Thyroid gland (tissue), 4 donors: ENCODE measurements around the gene ACTR6. TPM values are rescaled to one million over a fixed set of nuclear protein-coding genes. Genes with fewer than 3 reads are reported as not detected.

Experiments used
- DNase-seq, 2 donors: peaks; one replicate each; pipeline ENCODE4 v3.0.0-alpha.2; 2019
- H3K27ac ChIP-seq, 3 donors: fragments of 200-600 bp; sonication (generic); 1 replicate in 2 of 3; 2 replicates in 1 of 3; pipeline ENCODE4 v1.5.1; 2016 to 2019; ENCODE audit warnings: mild to moderate bottlenecking in 1 of 3, moderate library complexity in 1 of 3
- H3K27me3 ChIP-seq: fragments of 200-600 bp; sonication (generic); one replicate; pipeline ENCODE4 v1.5.1; 2019
- H3K36me3 ChIP-seq, 2 donors: fragments of 200-600 bp; sonication (generic); one replicate each; pipeline ENCODE4 v1.5.1; 2016 to 2019
- H3K4me1 ChIP-seq, 2 donors: fragments of 200-600 bp; sonication (generic); one replicate each; pipeline ENCODE4 v1.5.1; 2017 to 2019
- H3K4me3 ChIP-seq, 3 donors: fragments of 200-600 bp; sonication (generic); replicated peaks in 1 of 3; 1 replicate in 2 of 3; 2 replicates in 1 of 3; pipeline ENCODE4 v1.5.1; 2016; ENCODE audit warnings: mild to moderate bottlenecking in 1 of 3
- H3K9me3 ChIP-seq: fragments of 200-600 bp; sonication (generic); one replicate; pipeline ENCODE4 v1.5.1; 2017
- POLR2A ChIP-seq, 2 donors: fragments of 450-650 bp; IDR thresholded peaks; one replicate each; pipeline ENCODE4 v1.6.1; 2017; ENCODE audit warnings: antibody characterized with exemption in 2 of 2, mild to moderate bottlenecking in 2 of 2, moderate library complexity in 1 of 2
- WGBS, 2 donors: methylation state at CpG; one replicate each; pipeline ENCODE4 v1.1.5; 2017; 5-methylcytosine and 5-hydroxymethylcytosine counted together
- intact Hi-C: fragments of 100-400 bp; cut with DNase I; formaldehyde crosslinking; loops from one replicate; pipeline ENCODE4 v1.15.1; 2023
- total RNA-seq, 4 donors: library from RNA; depleted of rRNA; stranded (reverse); fragments of >200 nt; gene quantifications; one replicate each; pipeline ENCODE4 v1.2.3, GENCODE V29; 2016
- TF ChIP-seq, protein P1 (sequence below), 6 experiments: fragments of 200-600 bp in 3 of 6; fragments of 450-650 bp in 3 of 6; sonication (generic) in 3 of 6; IDR thresholded peaks; one replicate each; pipeline ENCODE4 v1.5.1; 2016 to 2019; ENCODE audit warnings: antibody characterized with exemption in 6 of 6, mild to moderate bottlenecking in 2 of 6, inconsistent platforms in 1 of 6, moderate library complexity in 1 of 6

The ACTR6 gene
- total RNA-seq, 4 donors from 2014 or later = 14.4 to 18.8 (median 16.7) TPM

DNA sequence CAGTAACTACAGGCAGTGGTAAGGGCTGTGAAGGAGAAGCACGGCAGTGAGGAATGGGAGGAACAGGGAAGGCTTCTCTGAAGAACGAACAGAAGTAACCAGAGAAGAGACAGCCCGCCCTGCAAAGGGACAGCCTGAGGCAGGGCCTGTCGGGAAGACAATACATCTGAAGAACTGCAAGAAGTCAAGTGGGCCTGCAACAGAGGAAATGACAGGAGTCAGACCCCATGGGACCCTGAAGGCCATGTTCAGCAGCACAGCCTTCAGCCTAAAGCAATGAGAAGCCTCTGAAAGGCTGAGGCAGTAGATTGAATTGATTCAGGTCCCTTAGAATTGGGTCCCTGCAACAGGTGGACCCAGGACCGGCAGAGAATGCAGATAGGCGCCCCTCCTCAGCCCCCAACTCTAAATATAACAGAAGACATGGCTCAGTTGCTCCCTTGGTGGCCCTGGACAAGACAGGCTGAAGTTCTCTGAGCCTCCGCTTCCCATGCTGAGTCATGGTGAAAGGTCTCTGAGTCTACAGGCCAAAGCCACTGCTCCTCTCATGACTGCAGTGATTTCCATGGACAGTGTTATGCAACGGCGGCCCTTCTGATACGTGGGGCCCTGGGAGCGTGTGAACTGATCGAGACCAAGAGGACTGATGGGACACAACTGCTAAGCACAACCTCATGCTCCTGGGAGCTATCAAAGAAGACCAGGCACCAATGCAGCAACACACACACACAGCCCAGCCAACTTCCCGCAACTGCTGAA lies 10.8 kb upstream of the ACTR6 start:
- DNase-seq = no peak
- WGBS, 2 donors = 91% methylated on average over 11 to 13 of the region's 13 CpGs
- TF ChIP-seq, protein P1, sequence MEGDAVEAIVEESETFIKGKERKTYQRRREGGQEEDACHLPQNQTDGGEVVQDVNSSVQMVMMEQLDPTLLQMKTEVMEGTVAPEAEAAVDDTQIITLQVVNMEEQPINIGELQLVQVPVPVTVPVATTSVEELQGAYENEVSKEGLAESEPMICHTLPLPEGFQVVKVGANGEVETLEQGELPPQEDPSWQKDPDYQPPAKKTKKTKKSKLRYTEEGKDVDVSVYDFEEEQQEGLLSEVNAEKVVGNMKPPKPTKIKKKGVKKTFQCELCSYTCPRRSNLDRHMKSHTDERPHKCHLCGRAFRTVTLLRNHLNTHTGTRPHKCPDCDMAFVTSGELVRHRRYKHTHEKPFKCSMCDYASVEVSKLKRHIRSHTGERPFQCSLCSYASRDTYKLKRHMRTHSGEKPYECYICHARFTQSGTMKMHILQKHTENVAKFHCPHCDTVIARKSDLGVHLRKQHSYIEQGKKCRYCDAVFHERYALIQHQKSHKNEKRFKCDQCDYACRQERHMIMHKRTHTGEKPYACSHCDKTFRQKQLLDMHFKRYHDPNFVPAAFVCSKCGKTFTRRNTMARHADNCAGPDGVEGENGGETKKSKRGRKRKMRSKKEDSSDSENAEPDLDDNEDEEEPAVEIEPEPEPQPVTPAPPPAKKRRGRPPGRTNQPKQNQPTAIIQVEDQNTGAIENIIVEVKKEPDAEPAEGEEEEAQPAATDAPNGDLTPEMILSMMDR (IDR thresholded peaks at IDR 0.05) = no peak
- TF ChIP-seq POLR2A (IDR thresholded peaks at IDR 0.05) = no peak

GRCh38 chr12:100193085-100193484 lies 7.5 kb upstream of the ACTR6 start:
- intact Hi-C loops = loop anchor here (10.0 kb wide), 1 partner anchor 48 kb away; the partner anchor contains the start of gene BLTP3B

More for the DNA sequence above, 10.8 kb upstream of the ACTR6 start:
- Histone ChIP-seq H3K4me3 (no peak overlapping the region), H3K27me3 (no peaks in the 10 kb centered on the region), H3K36me3 (no peaks in the 10 kb centered on the region), H3K4me1 (no peaks in the 10 kb centered on the region), H3K27ac (no peak overlapping the region), H3K9me3 (no peaks in the 10 kb centered on the region)
- intact Hi-C loops = loop anchor here (10.0 kb wide), 1 partner anchor 45 kb away; the partner anchor contains the start of gene BLTP3B

DNA sequence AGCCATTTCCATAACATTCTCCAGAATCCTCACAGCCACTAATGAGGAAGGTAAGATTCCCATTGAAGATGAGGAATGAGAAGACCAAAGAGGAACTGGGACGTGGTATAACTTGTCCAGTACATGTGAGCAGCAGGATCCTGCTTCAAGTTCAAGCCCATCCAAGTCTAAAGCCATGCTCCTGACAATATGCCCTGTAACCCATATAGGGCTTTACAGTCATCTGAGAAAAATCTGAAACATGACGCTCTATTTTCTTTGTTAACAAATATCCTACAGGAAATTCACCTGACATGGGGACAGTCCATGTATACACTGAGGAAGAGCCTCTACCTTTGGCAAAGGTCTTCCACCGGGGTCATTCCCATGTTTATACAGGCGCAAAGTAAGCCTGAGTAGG lies 3.1 kb upstream of the ACTR6 start:
- 81 to 84% methylated on average over 4 of the region's 4 CpGs for WGBS, 2 donors

More at GRCh38 chr12:100193085-100193484, 7.5 kb upstream of the ACTR6 start:
- Histone ChIP-seq H3K4me1 (no peaks in the 10 kb centered on the region), H3K9me3 (no peaks in the 10 kb centered on the region), H3K4me3 (no peak overlapping the region), H3K27ac (no peak overlapping the region), H3K27me3 (no peaks in the 10 kb centered on the region), H3K36me3 (no peaks in the 10 kb centered on the region)
- no peak for DNase-seq
- no peak for TF ChIP-seq POLR2A (IDR thresholded peaks at IDR 0.05)
- TF ChIP-seq, protein P1 (IDR thresholded peaks at IDR 0.05) = no peak
- WGBS, 2 donors = 87 to 98% methylated on average over 1 of the region's 1 CpG

GRCh38 chr12:100199023-100199346 lies 1.6 kb upstream of the ACTR6 start:
- Histone ChIP-seq H3K36me3 (no peaks in the 10 kb centered on the region), H3K4me3 (peak overlapping the region; percentile 16 to 71 (median 20)), H3K4me1 (peaks cover 10 to 16% of the 10 kb centered on the region in 2 donors), H3K27ac (peak overlapping the region in 1 of 3 donors; percentile 87), H3K27me3 (no peaks in the 10 kb centered on the region), H3K9me3 (no peaks in the 10 kb centered on the region)
- 32 to 36% methylated on average over 6 of the region's 6 CpGs for WGBS, 2 donors
- intact Hi-C loops = loop anchor here (10.0 kb wide), 1 partner anchor 54 kb away; the partner anchor contains the start of gene BLTP3B
- DNase-seq = no peak
- TF ChIP-seq, protein P1 (IDR thresholded peaks at IDR 0.05) = no peak
- TF ChIP-seq POLR2A (IDR thresholded peaks at IDR 0.05) = no peak

More for the DNA sequence above, 3.1 kb upstream of the ACTR6 start:
- no peak overlapping the region for H3K27ac ChIP-seq
- intact Hi-C loops = loop anchor here (10.0 kb wide), 1 partner anchor 53 kb away; the partner anchor contains the start of gene BLTP3B
- H3K4me3 ChIP-seq = no peak overlapping the region
- H3K4me1 ChIP-seq = peaks cover 10 to 16% of the 10 kb centered on the region in 2 donors
- no peaks in the 10 kb centered on the region for H3K27me3 ChIP-seq
- H3K36me3 ChIP-seq = no peaks in the 10 kb centered on the region
- H3K9me3 ChIP-seq = no peaks in the 10 kb centered on the region
- no peak for TF ChIP-seq POLR2A (IDR thresholded peaks at IDR 0.05)
- TF ChIP-seq, protein P1 (IDR thresholded peaks at IDR 0.05) = no peak
- DNase-seq = no peak
